SK-N-SH (cell line): ENCODE measurements around the gene RRAD. TPM values are rescaled to one million over a fixed set of nuclear protein-coding genes. Genes with fewer than 3 reads are reported as not detected.

ENCODE experiments used
- CTCF ChIA-PET: fragments of 300-600, 350-600 bp; formaldehyde crosslinking; extraction: SDS; loops from one replicate; lab custom pipeline; 2021; lab: Yijun Ruan, JAX
- POLR2A ChIA-PET: fragments of 350-600 bp; sonication (Branson Sonifier 250); formaldehyde crosslinking; extraction: SDS; loops from one replicate; lab custom pipeline; 2020; ENCODE audit warnings: antibody characterized with exemption, inconsistent platforms; lab: Yijun Ruan, JAX
- DNase-seq: peaks from one replicate; pipeline ENCODE4 v3.0.0; 2012
- H2AFZ ChIP-seq: fragments of 200-600 bp; sonication (generic); 2 replicates; pipeline ENCODE4 v1.8.1; 2016; ENCODE audit warnings: antibody characterized with exemption, mild to moderate bottlenecking, low read depth
- H3F3A ChIP-seq: fragments of 200-600 bp; sonication (generic); replicated peaks from 2 replicates; pipeline ENCODE3; 2016; ENCODE audit warnings: antibody characterized with exemption, mild to moderate bottlenecking; ENCODE audit not compliant: insufficient read depth
- H3K27ac ChIP-seq, 2 experiments: fragments of 200-500 bp in 1 of 2; fragments of 200-600 bp in 1 of 2; sonication (Bioruptor generic) in 1 of 2; sonication (generic), shearing (Covaris generic) in 1 of 2; 2 replicates each; pipeline versions ENCODE4 v1.5.1 to v1.6.1; 2014 to 2016; ENCODE audit warnings: low read depth in 2 of 2, inconsistent platforms in 1 of 2, low read length in 1 of 2, mild to moderate bottlenecking in 1 of 2, mixed read lengths in 1 of 2
- H3K27me3 ChIP-seq: fragments of 200-600 bp; sonication (generic), shearing (Covaris generic); 2 replicates; pipeline ENCODE4 v1.6.1; 2016; ENCODE audit warnings: mixed run types; ENCODE audit not compliant: insufficient read depth
- H3K36me3 ChIP-seq, 2 experiments: fragments of 200-500 bp in 1 of 2; fragments of 200-600 bp in 1 of 2; sonication (Bioruptor generic) in 1 of 2; sonication (generic) in 1 of 2; replicated peaks in 1 of 2; 2 replicates each; pipeline versions ENCODE3 to v1.5.1; 2014 to 2016; ENCODE audit warnings: low read length in 1 of 2, mild to moderate bottlenecking in 1 of 2; ENCODE audit not compliant: insufficient read depth in 2 of 2, control insufficient read depth in 1 of 2
- H3K4me1 ChIP-seq, 2 experiments: fragments of 200-500 bp in 1 of 2; fragments of 200-600 bp in 1 of 2; sonication (Bioruptor generic) in 1 of 2; sonication (generic), shearing (Covaris generic) in 1 of 2; 2 replicates each; pipeline versions ENCODE4 v1.5.1 to v1.6.1; 2014 to 2016; ENCODE audit warnings: low read depth in 1 of 2, low read length in 1 of 2, mixed run types in 1 of 2; ENCODE audit not compliant: insufficient read depth in 2 of 2, control insufficient read depth in 1 of 2
- H3K4me2 ChIP-seq: fragments of 200-600 bp; sonication (generic), shearing (Covaris generic); 2 replicates; pipeline ENCODE4 v1.6.1; 2017; ENCODE audit warnings: mixed run types
- H3K4me3 ChIP-seq, 2 experiments: fragments of 200-500 bp in 1 of 2; fragments of 200-600 bp in 1 of 2; sonication (Bioruptor generic) in 1 of 2; sonication (generic), shearing (Covaris generic) in 1 of 2; 2 replicates each; pipeline versions ENCODE4 v1.5.1 to v1.8.1; 2014 to 2016; ENCODE audit warnings: low read depth in 2 of 2, inconsistent platforms in 1 of 2, low read length in 1 of 2, mild to moderate bottlenecking in 1 of 2, mixed read lengths in 1 of 2, moderate library complexity in 1 of 2
- H3K79me2 ChIP-seq: fragments of 200-600 bp; sonication (generic); 2 replicates; pipeline ENCODE4 v1.8.1; 2017; ENCODE audit warnings: mild to moderate bottlenecking; ENCODE audit not compliant: insufficient read depth
- H3K9ac ChIP-seq: fragments of 200-600 bp; sonication (generic); 2 replicates; pipeline ENCODE4 v1.6.1; 2017; ENCODE audit warnings: mixed run types
- H3K9me2 ChIP-seq: fragments of 200-600 bp; sonication (generic); 2 replicates; pipeline ENCODE4 v1.6.1; 2017; ENCODE audit warnings: mixed run types
- H3K9me3 ChIP-seq: fragments of 200-600 bp; sonication (generic); 2 replicates; pipeline ENCODE4 v1.6.1; 2017; ENCODE audit warnings: mixed run types, mild to moderate bottlenecking, moderate library complexity
- H4K20me1 ChIP-seq: fragments of 200-600 bp; sonication (generic); 2 replicates; pipeline ENCODE4 v1.6.1; 2017; ENCODE audit warnings: mild to moderate bottlenecking, mixed run types; ENCODE audit not compliant: insufficient read depth
- CHD2 ChIP-seq: fragments of 150-350 bp; IDR thresholded peaks from 2 replicates; pipeline ENCODE4 v1.6.1; 2018; ENCODE audit warnings: low read length; ENCODE audit not compliant: partially characterized antibody
- ELF1 ChIP-seq: IDR thresholded peaks from 2 replicates; pipeline ENCODE4 v1.4.0; 2012
- EP300 ChIP-seq, 2 experiments: IDR thresholded peaks; 2 replicates each; pipeline versions ENCODE4 v1.4.0 to v1.6.1; 2012; ENCODE audit warnings: borderline replicate concordance in 1 of 2, low read depth in 1 of 2, low read length in 1 of 2
- EZH2phosphoT487 ChIP-seq: fragments of 200-600 bp; sonication (generic); IDR thresholded peaks from 2 replicates; pipeline ENCODE4 v1.6.1; 2017; ENCODE audit warnings: low read depth, mixed run types, mild to moderate bottlenecking, antibody characterized with exemption, moderate library complexity, borderline replicate concordance
- FOSL2 ChIP-seq: IDR thresholded peaks from 2 replicates; pipeline ENCODE4 v1.4.0; 2012; ENCODE audit warnings: low read depth, mild to moderate bottlenecking, moderate library complexity, borderline replicate concordance
- GABPA ChIP-seq: IDR thresholded peaks from 2 replicates; pipeline ENCODE4 v1.4.0; 2012; ENCODE audit warnings: low read depth, mild to moderate bottlenecking
- JUND ChIP-seq: IDR thresholded peaks from 2 replicates; pipeline ENCODE4 v1.4.0; 2012
- NFIC ChIP-seq: IDR thresholded peaks from 2 replicates; pipeline ENCODE4 v1.4.0; 2012; ENCODE audit warnings: borderline replicate concordance
- RAD21 ChIP-seq: IDR thresholded peaks from 2 replicates; pipeline ENCODE4 v1.6.1; 2012; ENCODE audit warnings: mild to moderate bottlenecking, low read length
- RFX5 ChIP-seq: IDR thresholded peaks from 2 replicates; pipeline ENCODE4 v1.6.1; 2012; ENCODE audit warnings: mild to moderate bottlenecking, improper control_type of control experiment, low read length
- RXRA ChIP-seq: IDR thresholded peaks from 2 replicates; pipeline ENCODE4 v1.4.0; 2012; ENCODE audit warnings: low read depth, mild to moderate bottlenecking, borderline replicate concordance
- SIN3A ChIP-seq: IDR thresholded peaks from 2 replicates; pipeline ENCODE4 v1.6.1; 2012; ENCODE audit warnings: low read depth, mild to moderate bottlenecking, low read length, moderate library complexity, borderline replicate concordance
- SMC3 ChIP-seq: IDR thresholded peaks from 2 replicates; pipeline ENCODE4 v1.6.1; 2012; ENCODE audit warnings: low read depth, low read length, improper control_type of control experiment
- TCF12 ChIP-seq: IDR thresholded peaks from 2 replicates; pipeline ENCODE4 v1.4.0; 2012
- YY1 ChIP-seq: IDR thresholded peaks from 2 replicates; pipeline ENCODE4 v1.4.0; 2012; ENCODE audit warnings: low read depth, mild to moderate bottlenecking
- WGBS: methylation state at CpG from one replicate; pipeline ENCODE4 v1.1.6; 2017; ENCODE audit warnings: low lambda C conversion rate; 5-methylcytosine and 5-hydroxymethylcytosine counted together
- polyA plus RNA-seq, 3 experiments: library from polyadenylated mRNA; depleted of rRNA; stranded (reverse); fragments of >200 nt; gene quantifications; 2 replicates each; pipeline ENCODE4 v1.2.3, GENCODE V29; 2012
- TF ChIP-seq, protein P1 (sequence below): fragments of 150-350 bp; IDR thresholded peaks from 2 replicates; pipeline ENCODE4 v1.6.1; 2016; ENCODE audit warnings: mild to moderate bottlenecking, low read depth, low read length
- TF ChIP-seq, protein P2 (sequence below): IDR thresholded peaks from 2 replicates; pipeline ENCODE4 v1.4.0; 2012; ENCODE audit warnings: low read depth, borderline replicate concordance
- TF ChIP-seq, protein P3 (sequence below): IDR thresholded peaks from 2 replicates; pipeline ENCODE4; 2012
- TF ChIP-seq, protein P4 (sequence below): IDR thresholded peaks from 2 replicates; pipeline ENCODE4 v1.6.1; 2012; ENCODE audit warnings: mild to moderate bottlenecking, low read depth, low read length, moderate library complexity

The RRAD gene
- polyA plus RNA-seq, 1 of the 3 experiments (the other 2 are of a cell fraction), result 9.3 TPM

DNA sequence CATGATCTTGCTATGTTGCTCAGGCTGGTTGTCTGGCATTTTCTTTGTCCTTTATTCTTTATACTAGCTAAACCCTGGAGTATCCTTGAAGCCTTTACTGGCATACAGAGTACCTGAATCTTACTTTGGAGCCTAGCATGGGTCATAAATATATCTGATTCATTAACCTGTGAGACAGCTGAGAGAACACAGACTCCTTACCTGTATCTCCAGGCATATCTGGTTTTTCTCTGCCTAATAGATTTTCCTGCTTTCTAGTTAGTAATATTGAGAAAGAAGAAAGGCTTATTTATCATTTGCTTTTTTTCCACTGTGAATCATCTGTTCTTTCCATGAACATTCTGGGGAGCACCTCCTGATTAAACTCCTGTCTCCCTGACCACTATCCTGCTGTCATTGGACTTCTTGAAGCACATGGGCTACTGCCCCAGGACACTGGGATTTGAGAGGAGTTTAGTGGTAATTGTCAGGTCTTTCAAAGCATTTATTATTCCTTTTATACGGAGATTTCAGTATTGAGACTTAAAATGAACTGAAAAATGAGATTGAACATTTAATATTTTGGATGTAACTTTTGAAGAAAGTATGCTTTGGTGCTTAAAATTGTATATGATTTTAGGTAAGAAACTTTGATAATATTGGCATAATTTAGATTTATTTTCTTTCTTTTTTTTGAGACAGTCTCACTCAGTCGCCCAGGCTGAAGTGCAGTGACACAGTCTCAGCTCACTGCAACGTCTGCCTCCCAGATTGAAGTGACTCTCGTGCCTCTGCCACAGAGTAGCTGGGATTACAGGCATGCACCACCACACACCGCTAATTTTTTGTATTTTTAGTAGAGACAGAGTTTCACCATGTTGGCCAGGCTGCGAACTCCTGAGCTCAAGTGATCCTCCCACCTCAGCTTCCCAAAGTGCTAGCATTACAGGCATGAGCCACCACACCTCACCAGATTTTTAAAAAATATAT, 36.4 kb downstream of the RRAD start:
- H3K27ac ChIP-seq, result no peak overlapping the region
- H3K27me3 ChIP-seq, result no peaks in the 10 kb centered on the region
- H2AFZ ChIP-seq, result no peak overlapping the region
- H3K4me2 ChIP-seq, result no peak overlapping the region
- CTCF ChIA-PET, result interaction anchor here (0.6 to 3.0 kb wide), 3 partner anchors 21 to 459 kb away, joined by 3 to 7 read pairs (median 3); partner anchors contain the start of gene CDH16
- H3K36me3 ChIP-seq, result peaks cover 14 to 19% of the 10 kb centered on the region in 2 experiments
- no peak overlapping the region for H3K4me3 ChIP-seq
- 0 out of 4 replicates have a peak, but pooled peaks cover 0 to 7% of the 10 kb centered on the region in 2 experiments for H3K4me1 ChIP-seq
- TF ChIP-seq RFX5, result no peak
- TF ChIP-seq SIN3A, result no peak
- 0 out of 2 replicates have a peak, but pooled peaks have one; percentile 7 for TF ChIP-seq TCF12
- H3K9ac ChIP-seq, result no peak overlapping the region
- H3K79me2 ChIP-seq, result no peaks in the 10 kb centered on the region
- POLR2A ChIA-PET, result no interaction called here
- H3F3A ChIP-seq, result peaks cover 3% of the 10 kb centered on the region
- WGBS, result 92% methylated on average over 6 of the region's 6 CpGs
- no peaks in the 10 kb centered on the region for H4K20me1 ChIP-seq
- no peaks in the 10 kb centered on the region for H3K9me3 ChIP-seq
- no peak for DNase-seq
- no peaks in the 10 kb centered on the region for H3K9me2 ChIP-seq

DNA sequence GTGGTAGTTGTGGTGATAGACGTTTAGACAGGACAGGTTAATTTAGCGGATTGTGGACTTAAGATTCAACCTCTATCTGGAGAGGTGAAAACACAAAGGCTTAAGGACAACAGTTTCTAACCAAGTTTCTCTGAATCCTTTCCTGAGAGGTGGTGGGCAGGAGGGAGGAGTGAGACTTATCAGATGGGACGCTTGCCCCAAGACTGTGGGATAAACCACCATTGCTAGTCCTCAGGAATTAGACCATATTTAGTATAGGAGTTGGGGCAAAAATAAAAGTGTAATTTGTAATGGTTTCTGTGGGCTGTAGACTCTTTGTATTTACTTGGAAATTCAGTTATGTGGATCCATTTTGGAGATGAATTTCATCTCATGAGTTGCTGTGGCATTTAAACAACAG, 38.4 kb downstream of the RRAD start:
- Histone ChIP-seq H3K27me3 (no peaks in the 10 kb centered on the region), H3K36me3 (peaks cover 14 to 19% of the 10 kb centered on the region in 2 experiments), H2AFZ (no peak overlapping the region), H3K4me2 (no peak overlapping the region), H3K9me2 (no peaks in the 10 kb centered on the region), H3K9me3 (no peaks in the 10 kb centered on the region), H3F3A (peaks cover 3% of the 10 kb centered on the region), H4K20me1 (no peaks in the 10 kb centered on the region), H3K4me1 (peaks cover 0 to 7% of the 10 kb centered on the region in 2 experiments; a peak in 1 of 4 replicates), H3K27ac (no peak overlapping the region), H3K79me2 (peaks cover 15% of the 10 kb centered on the region; the same call in 1 of the 2 replicates), H3K4me3 (no peak overlapping the region), H3K9ac (no peak overlapping the region)
- ChIA-PET CTCF (interaction anchor here (0.8 to 3.4 kb wide), 3 partner anchors 8 to 14 kb away, joined by 3 to 17 read pairs (median 3); no protein-coding TSS in a partner anchor), POLR2A (no interaction called here)
- WGBS, result 92% methylated on average over 3 of the region's 3 CpGs
- TF ChIP-seq, protein P1, sequence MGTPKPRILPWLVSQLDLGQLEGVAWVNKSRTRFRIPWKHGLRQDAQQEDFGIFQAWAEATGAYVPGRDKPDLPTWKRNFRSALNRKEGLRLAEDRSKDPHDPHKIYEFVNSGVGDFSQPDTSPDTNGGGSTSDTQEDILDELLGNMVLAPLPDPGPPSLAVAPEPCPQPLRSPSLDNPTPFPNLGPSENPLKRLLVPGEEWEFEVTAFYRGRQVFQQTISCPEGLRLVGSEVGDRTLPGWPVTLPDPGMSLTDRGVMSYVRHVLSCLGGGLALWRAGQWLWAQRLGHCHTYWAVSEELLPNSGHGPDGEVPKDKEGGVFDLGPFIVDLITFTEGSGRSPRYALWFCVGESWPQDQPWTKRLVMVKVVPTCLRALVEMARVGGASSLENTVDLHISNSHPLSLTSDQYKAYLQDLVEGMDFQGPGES, result no peak
- no peak for TF ChIP-seq RXRA
- TF ChIP-seq SMC3, result no peak
- TF ChIP-seq CHD2, result no peak
- TF ChIP-seq FOSL2, result no peak
- no peak for TF ChIP-seq GABPA
- TF ChIP-seq, protein P2, sequence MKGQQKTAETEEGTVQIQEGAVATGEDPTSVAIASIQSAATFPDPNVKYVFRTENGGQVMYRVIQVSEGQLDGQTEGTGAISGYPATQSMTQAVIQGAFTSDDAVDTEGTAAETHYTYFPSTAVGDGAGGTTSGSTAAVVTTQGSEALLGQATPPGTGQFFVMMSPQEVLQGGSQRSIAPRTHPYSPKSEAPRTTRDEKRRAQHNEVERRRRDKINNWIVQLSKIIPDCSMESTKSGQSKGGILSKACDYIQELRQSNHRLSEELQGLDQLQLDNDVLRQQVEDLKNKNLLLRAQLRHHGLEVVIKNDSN, result no peak
- TF ChIP-seq, protein P3, sequence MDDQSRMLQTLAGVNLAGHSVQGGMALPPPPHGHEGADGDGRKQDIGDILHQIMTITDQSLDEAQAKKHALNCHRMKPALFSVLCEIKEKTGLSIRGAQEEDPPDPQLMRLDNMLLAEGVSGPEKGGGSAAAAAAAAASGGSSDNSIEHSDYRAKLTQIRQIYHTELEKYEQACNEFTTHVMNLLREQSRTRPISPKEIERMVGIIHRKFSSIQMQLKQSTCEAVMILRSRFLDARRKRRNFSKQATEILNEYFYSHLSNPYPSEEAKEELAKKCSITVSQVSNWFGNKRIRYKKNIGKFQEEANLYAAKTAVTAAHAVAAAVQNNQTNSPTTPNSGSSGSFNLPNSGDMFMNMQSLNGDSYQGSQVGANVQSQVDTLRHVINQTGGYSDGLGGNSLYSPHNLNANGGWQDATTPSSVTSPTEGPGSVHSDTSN, result no peak
- TF ChIP-seq RAD21, result no peak
- no peak for TF ChIP-seq JUND
- TF ChIP-seq ELF1, result no peak
- no peak for TF ChIP-seq NFIC
- TF ChIP-seq EP300 (IDR thresholded peaks at IDR 0.05; ENCODE audit: borderline replicate concordance in 1 of 2, low read depth in 1 of 2, low read length in 1 of 2), result no peak
- no peak for TF ChIP-seq YY1
- TF ChIP-seq, protein P4, sequence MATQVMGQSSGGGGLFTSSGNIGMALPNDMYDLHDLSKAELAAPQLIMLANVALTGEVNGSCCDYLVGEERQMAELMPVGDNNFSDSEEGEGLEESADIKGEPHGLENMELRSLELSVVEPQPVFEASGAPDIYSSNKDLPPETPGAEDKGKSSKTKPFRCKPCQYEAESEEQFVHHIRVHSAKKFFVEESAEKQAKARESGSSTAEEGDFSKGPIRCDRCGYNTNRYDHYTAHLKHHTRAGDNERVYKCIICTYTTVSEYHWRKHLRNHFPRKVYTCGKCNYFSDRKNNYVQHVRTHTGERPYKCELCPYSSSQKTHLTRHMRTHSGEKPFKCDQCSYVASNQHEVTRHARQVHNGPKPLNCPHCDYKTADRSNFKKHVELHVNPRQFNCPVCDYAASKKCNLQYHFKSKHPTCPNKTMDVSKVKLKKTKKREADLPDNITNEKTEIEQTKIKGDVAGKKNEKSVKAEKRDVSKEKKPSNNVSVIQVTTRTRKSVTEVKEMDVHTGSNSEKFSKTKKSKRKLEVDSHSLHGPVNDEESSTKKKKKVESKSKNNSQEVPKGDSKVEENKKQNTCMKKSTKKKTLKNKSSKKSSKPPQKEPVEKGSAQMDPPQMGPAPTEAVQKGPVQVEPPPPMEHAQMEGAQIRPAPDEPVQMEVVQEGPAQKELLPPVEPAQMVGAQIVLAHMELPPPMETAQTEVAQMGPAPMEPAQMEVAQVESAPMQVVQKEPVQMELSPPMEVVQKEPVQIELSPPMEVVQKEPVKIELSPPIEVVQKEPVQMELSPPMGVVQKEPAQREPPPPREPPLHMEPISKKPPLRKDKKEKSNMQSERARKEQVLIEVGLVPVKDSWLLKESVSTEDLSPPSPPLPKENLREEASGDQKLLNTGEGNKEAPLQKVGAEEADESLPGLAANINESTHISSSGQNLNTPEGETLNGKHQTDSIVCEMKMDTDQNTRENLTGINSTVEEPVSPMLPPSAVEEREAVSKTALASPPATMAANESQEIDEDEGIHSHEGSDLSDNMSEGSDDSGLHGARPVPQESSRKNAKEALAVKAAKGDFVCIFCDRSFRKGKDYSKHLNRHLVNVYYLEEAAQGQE, result no peak
- TF ChIP-seq EZH2phosphoT487, result no peak
- no peak for TF ChIP-seq SIN3A
- no peak for DNase-seq
